Measurements from ENCODE around the gene TCFL5.

Gene TCFL5

GRCh38 chr20:62820208-62820961, 41.2 kb downstream of the TCFL5 start:
- DNase-seq (ENCODE audit: insufficient read length, low spot score) = no peak
- FAIRE-seq = no peak
- no peak for TF ChIP-seq CTCF (IDR thresholded peaks at IDR 0.05; ENCODE audit: insufficient read depth, missing control alignments)

- FAIRE-seq (no peak), DNase-seq (ENCODE audit: insufficient read length, low spot score) (no peak)
- no peak for TF ChIP-seq CTCF (IDR thresholded peaks at IDR 0.05; ENCODE audit: insufficient read depth, missing control alignments)
These were observed 42.0 kb downstream of the TCFL5 start for GRCh38 chr20:62819494-62820174.

GRCh38 chr20:62818592-62819493, 42.8 kb downstream of the TCFL5 start:
- TF ChIP-seq CTCF (IDR thresholded peaks at IDR 0.05; ENCODE audit: insufficient read depth, missing control alignments) = no peak
- no peak for FAIRE-seq
- no peak for DNase-seq (ENCODE audit: insufficient read length, low spot score)

- DNase-seq (ENCODE audit: insufficient read length, low spot score) (no peak), FAIRE-seq (no peak)
- no peak for TF ChIP-seq CTCF (IDR thresholded peaks at IDR 0.05; ENCODE audit: insufficient read depth, missing control alignments)
These were observed 43.5 kb downstream of the TCFL5 start for GRCh38 chr20:62817975-62818591.

- no peak for FAIRE-seq
- TF ChIP-seq CTCF (IDR thresholded peaks at IDR 0.05; ENCODE audit: insufficient read depth, missing control alignments) = no peak
- DNase-seq (ENCODE audit: insufficient read length, low spot score) = no peak
These were observed 44.4 kb downstream of the TCFL5 start, which contains the start of gene COL9A3 for GRCh38 chr20:62816884-62817873. Gene COL9A3 (plus strand): TSS chr20:62817050. CDS start chr20:62817065, 15 bp downstream.
